Neural cell (in vitro differentiated cells): ENCODE results near the gene HLCS. TPM values are rescaled to one million over a fixed set of nuclear protein-coding genes. Genes with fewer than 3 reads are reported as not detected.

Experiments used
- H2AFZ ChIP-seq: fragments of 200-600, 300-800 bp; sonication (generic), shearing (Covaris generic); 2 replicates; pipeline ENCODE4 v1.6.0; 2014; ENCODE audit warnings: low read depth, mild to moderate bottlenecking, antibody characterized with exemption, low read length, moderate library complexity
- H3F3A ChIP-seq: fragments of 200-600 bp; shearing (Covaris generic); 2 replicates; pipeline ENCODE4 v1.6.1; 2016; ENCODE audit warnings: mild to moderate bottlenecking, moderate library complexity, mixed read lengths, antibody characterized with exemption, low read length; ENCODE audit not compliant: insufficient read depth, poor library complexity, severe bottlenecking
- H3K27ac ChIP-seq: fragments of 200-600, 300-800 bp; sonication (generic), shearing (Covaris generic); 2 replicates; pipeline ENCODE4 v1.5.1; 2014; ENCODE audit warnings: mild to moderate bottlenecking, low read length, moderate library complexity
- H3K27me3 ChIP-seq: fragments of 300-800, 200-600 bp; sonication (generic), shearing (Covaris generic); 2 replicates; pipeline ENCODE4 v1.6.0; 2014; ENCODE audit warnings: mild to moderate bottlenecking, low read depth, low read length, moderate library complexity; ENCODE audit not compliant: insufficient read depth
- H3K36me3 ChIP-seq: fragments of 300-800, 200-600 bp; sonication (generic), shearing (Covaris generic); 2 replicates; pipeline ENCODE4 v1.5.1; 2014; ENCODE audit warnings: mild to moderate bottlenecking, antibody characterized with exemption, low read length, moderate library complexity; ENCODE audit not compliant: insufficient read depth
- H3K4me2 ChIP-seq: fragments of 300-800, 200-600 bp; sonication (generic), shearing (Covaris generic); 2 replicates; pipeline ENCODE4 v1.6.0; 2014; ENCODE audit warnings: mild to moderate bottlenecking, low read length
- H3K4me3 ChIP-seq: fragments of 300-800, 200-600 bp; sonication (generic), shearing (Covaris generic); 2 replicates; pipeline ENCODE4 v1.5.1; 2014; ENCODE audit warnings: mild to moderate bottlenecking, low read length, moderate library complexity
- H3K79me2 ChIP-seq: fragments of 200-600 bp; shearing (Covaris generic); replicated peaks from 2 replicates; pipeline ENCODE4 v1.6.0; 2014; ENCODE audit warnings: mild to moderate bottlenecking, low read length, moderate library complexity; ENCODE audit not compliant: insufficient read depth
- H3K9ac ChIP-seq: fragments of 300-800, 200-600 bp; sonication (generic), shearing (Covaris generic); 2 replicates; pipeline ENCODE4 v1.6.1; 2016; ENCODE audit warnings: mild to moderate bottlenecking, low read length, mixed read lengths
- H3K9me2 ChIP-seq: fragments of 200-600 bp; shearing (Covaris generic); 2 replicates; pipeline ENCODE4 v1.6.1; 2016; ENCODE audit warnings: mild to moderate bottlenecking, low read length, mixed read lengths; ENCODE audit not compliant: insufficient read depth
- H3K9me3 ChIP-seq: fragments of 200-600, 300-800 bp; sonication (generic), shearing (Covaris generic); 2 replicates; pipeline ENCODE4 v1.6.1; 2016; ENCODE audit warnings: mild to moderate bottlenecking, mixed run types, low read length, moderate library complexity, mixed read lengths
- H4K20me1 ChIP-seq: fragments of 200-600 bp; shearing (Covaris generic); 2 replicates; pipeline ENCODE4 v1.6.1; 2016; ENCODE audit warnings: mild to moderate bottlenecking, mixed run types; ENCODE audit not compliant: insufficient read depth
- EZH2 ChIP-seq: fragments of 200-600, 300-800 bp; shearing (Covaris generic), sonication (generic); IDR thresholded peaks from 2 replicates; pipeline ENCODE4 v1.6.1; 2014; ENCODE audit warnings: antibody characterized with exemption, low read length, borderline replicate concordance, mild to moderate bottlenecking; ENCODE audit not compliant: insufficient read depth, poor library complexity, severe bottlenecking
- MXI1 ChIP-seq: fragments of 450-650 bp; conservative IDR thresholded peaks from 2 replicates; pipeline ENCODE4 v1.6.1; 2014; ENCODE audit warnings: antibody characterized with exemption, mild to moderate bottlenecking; ENCODE audit not compliant: poor library complexity, severe bottlenecking
- POLR2AphosphoS5 ChIP-seq: IDR thresholded peaks from 2 replicates; pipeline ENCODE4 v1.6.1; 2012
- RAD21 ChIP-seq: fragments of 450-650 bp; conservative IDR thresholded peaks from 2 replicates; pipeline ENCODE4 v1.6.1; 2014; ENCODE audit warnings: antibody characterized with exemption, mild to moderate bottlenecking, moderate library complexity
- SMC3 ChIP-seq: fragments of 450-650 bp; conservative IDR thresholded peaks from 2 replicates; pipeline ENCODE4 v1.6.1; 2014; ENCODE audit warnings: antibody characterized with exemption, mild to moderate bottlenecking, moderate library complexity; ENCODE audit not compliant: poor library complexity
- TAF1 ChIP-seq: IDR thresholded peaks from 2 replicates; pipeline ENCODE4 v1.6.1; 2012; ENCODE audit warnings: low read depth
- polyA plus RNA-seq: library from polyadenylated mRNA; depleted of rRNA; stranded (reverse); fragments of >200 nt; gene quantifications from 2 replicates; pipeline ENCODE4 v1.2.3, GENCODE V29; 2014
- TF ChIP-seq, protein P1 (sequence below): fragments of 450-650 bp; IDR thresholded peaks from 2 replicates; pipeline ENCODE4 v1.5.1; 2014; ENCODE audit warnings: antibody characterized with exemption, mild to moderate bottlenecking, moderate library complexity; ENCODE audit not compliant: poor library complexity, severe bottlenecking
- TF ChIP-seq, protein P2 (sequence below): IDR thresholded peaks from 2 replicates; pipeline ENCODE4 v1.6.1; 2012; ENCODE audit warnings: borderline replicate concordance

Gene HLCS
- polyA plus RNA-seq, 1 donor from 2014 or later, result 12.1 TPM

DNA sequence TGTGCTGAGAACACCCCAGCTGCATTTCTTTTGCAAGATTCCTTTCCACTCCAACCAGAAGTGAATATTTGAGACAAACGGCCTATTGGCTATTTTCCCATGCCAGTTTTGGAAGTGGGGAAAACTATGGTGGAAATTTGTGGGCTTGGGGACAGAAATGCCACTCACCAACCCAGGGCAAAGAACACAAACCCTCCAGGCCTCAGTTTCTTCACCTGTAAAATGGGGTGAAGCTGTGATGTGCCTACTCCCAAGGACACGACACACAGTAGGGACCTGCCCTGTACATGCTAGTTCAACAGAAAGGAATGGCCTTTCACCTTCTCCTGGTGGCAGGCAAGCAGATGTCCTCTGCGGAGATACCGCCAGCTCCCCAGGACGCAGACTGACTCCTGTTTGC lies 221.0 kb downstream of the HLCS start:
- Histone ChIP-seq H3K27me3 (peaks cover 23% of the 10 kb centered on the region), H2AFZ (no peak overlapping the region), H3K9me3 (no peaks in the 10 kb centered on the region), H3K79me2 (no peaks in the 10 kb centered on the region), H3K9me2 (no peaks in the 10 kb centered on the region), H3K4me2 (no peak overlapping the region), H3K4me3 (no peak overlapping the region), H3F3A (no peaks in the 10 kb centered on the region), H4K20me1 (no peaks in the 10 kb centered on the region), H3K27ac (no peak overlapping the region), H3K36me3 (no peaks in the 10 kb centered on the region), H3K9ac (no peak overlapping the region)
- TF ChIP-seq EZH2 (no peak), POLR2AphosphoS5 (no peak), MXI1 (no peak), TAF1 (no peak), SMC3 (no peak)
- TF ChIP-seq, protein P1, sequence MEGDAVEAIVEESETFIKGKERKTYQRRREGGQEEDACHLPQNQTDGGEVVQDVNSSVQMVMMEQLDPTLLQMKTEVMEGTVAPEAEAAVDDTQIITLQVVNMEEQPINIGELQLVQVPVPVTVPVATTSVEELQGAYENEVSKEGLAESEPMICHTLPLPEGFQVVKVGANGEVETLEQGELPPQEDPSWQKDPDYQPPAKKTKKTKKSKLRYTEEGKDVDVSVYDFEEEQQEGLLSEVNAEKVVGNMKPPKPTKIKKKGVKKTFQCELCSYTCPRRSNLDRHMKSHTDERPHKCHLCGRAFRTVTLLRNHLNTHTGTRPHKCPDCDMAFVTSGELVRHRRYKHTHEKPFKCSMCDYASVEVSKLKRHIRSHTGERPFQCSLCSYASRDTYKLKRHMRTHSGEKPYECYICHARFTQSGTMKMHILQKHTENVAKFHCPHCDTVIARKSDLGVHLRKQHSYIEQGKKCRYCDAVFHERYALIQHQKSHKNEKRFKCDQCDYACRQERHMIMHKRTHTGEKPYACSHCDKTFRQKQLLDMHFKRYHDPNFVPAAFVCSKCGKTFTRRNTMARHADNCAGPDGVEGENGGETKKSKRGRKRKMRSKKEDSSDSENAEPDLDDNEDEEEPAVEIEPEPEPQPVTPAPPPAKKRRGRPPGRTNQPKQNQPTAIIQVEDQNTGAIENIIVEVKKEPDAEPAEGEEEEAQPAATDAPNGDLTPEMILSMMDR, result no peak
- TF ChIP-seq, protein P2, sequence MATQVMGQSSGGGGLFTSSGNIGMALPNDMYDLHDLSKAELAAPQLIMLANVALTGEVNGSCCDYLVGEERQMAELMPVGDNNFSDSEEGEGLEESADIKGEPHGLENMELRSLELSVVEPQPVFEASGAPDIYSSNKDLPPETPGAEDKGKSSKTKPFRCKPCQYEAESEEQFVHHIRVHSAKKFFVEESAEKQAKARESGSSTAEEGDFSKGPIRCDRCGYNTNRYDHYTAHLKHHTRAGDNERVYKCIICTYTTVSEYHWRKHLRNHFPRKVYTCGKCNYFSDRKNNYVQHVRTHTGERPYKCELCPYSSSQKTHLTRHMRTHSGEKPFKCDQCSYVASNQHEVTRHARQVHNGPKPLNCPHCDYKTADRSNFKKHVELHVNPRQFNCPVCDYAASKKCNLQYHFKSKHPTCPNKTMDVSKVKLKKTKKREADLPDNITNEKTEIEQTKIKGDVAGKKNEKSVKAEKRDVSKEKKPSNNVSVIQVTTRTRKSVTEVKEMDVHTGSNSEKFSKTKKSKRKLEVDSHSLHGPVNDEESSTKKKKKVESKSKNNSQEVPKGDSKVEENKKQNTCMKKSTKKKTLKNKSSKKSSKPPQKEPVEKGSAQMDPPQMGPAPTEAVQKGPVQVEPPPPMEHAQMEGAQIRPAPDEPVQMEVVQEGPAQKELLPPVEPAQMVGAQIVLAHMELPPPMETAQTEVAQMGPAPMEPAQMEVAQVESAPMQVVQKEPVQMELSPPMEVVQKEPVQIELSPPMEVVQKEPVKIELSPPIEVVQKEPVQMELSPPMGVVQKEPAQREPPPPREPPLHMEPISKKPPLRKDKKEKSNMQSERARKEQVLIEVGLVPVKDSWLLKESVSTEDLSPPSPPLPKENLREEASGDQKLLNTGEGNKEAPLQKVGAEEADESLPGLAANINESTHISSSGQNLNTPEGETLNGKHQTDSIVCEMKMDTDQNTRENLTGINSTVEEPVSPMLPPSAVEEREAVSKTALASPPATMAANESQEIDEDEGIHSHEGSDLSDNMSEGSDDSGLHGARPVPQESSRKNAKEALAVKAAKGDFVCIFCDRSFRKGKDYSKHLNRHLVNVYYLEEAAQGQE, result no peak

DNA sequence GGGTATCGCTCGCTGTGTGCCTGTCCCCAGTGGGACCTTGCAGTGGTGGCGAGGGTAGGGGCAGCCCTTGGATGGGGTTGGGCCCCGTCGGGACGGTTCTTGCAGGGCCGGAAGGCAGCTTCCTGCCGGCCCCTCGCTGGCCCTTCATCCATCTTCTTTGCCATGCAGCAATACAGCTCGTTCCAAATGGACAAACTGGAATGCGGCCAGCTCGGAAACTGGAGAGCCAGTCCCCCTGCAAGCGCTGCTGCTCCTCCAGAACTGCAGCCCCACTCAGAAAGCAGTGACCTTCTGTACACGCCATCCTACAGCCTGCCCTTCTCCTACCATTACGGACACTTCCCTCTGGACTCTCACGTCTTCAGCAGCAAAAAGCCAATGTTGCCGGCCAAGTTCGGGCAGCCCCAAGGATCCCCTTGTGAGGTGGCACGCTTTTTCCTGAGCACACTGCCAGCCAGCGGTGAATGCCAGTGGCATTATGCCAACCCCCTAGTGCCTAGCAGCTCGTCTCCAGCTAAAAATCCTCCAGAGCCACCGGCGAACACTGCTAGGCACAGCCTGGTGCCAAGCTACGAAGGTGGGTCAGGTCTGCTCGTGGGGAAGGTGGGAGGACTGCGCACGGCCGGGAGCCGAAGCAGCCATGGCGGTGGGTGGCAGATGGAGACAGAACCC lies 221.8 kb downstream of the HLCS start:
- no peaks in the 10 kb centered on the region for H3K9me3 ChIP-seq
- H3K27ac ChIP-seq, result no peak overlapping the region
- no peak overlapping the region for H2AFZ ChIP-seq
- no peaks in the 10 kb centered on the region for H3K79me2 ChIP-seq
- H3K9ac ChIP-seq, result no peak overlapping the region
- no peak for TF ChIP-seq RAD21
- TF ChIP-seq EZH2, result no peak
- no peak for TF ChIP-seq MXI1
- TF ChIP-seq, protein P1, result no peak
- TF ChIP-seq TAF1, result no peak
- H4K20me1 ChIP-seq, result no peaks in the 10 kb centered on the region
- no peak overlapping the region for H3K4me2 ChIP-seq
- no peaks in the 10 kb centered on the region for H3F3A ChIP-seq
- no peaks in the 10 kb centered on the region for H3K9me2 ChIP-seq
- H3K27me3 ChIP-seq, result peaks cover 23% of the 10 kb centered on the region
- no peak overlapping the region for H3K4me3 ChIP-seq
- no peaks in the 10 kb centered on the region for H3K36me3 ChIP-seq
